ENCODE data around the gene LMBR1.

DNA sequence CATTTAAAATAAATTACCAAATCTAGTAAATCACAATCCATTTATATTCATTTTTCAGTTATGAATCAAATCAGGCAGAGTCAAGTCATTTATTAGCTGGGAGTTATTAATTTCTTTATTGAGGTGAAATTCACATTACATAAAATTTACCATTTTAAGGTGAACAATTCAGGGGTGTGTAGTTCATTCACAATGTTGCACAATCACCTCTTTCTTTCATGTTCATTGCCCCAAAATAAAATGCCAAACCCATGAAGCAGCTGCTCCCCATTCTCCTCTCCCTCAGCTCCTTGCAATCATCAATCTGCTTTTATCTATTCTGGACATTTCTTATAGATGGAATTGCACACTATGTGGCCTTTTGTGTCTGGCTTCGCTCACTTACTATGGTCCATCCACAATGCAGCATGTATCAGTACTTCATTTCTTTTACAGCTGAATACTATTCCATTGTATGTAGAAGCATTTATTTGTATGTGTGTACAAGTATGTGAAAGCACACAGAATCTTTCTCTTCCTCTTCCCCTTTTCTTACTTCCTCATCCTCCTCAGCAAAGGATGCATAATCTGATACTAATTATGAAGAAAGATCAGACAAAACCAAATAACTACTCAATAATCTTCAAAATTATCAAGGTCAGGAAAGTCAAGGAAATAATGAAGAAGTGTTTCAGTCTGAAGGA lies 60.6 kb downstream of the LMBR1 start:
- no peak for TF ChIP-seq EZH2phosphoT487 (IDR thresholded peaks at IDR 0.05; ENCODE audit: borderline replicate concordance, low read length)
- TF ChIP-seq, protein P1, sequence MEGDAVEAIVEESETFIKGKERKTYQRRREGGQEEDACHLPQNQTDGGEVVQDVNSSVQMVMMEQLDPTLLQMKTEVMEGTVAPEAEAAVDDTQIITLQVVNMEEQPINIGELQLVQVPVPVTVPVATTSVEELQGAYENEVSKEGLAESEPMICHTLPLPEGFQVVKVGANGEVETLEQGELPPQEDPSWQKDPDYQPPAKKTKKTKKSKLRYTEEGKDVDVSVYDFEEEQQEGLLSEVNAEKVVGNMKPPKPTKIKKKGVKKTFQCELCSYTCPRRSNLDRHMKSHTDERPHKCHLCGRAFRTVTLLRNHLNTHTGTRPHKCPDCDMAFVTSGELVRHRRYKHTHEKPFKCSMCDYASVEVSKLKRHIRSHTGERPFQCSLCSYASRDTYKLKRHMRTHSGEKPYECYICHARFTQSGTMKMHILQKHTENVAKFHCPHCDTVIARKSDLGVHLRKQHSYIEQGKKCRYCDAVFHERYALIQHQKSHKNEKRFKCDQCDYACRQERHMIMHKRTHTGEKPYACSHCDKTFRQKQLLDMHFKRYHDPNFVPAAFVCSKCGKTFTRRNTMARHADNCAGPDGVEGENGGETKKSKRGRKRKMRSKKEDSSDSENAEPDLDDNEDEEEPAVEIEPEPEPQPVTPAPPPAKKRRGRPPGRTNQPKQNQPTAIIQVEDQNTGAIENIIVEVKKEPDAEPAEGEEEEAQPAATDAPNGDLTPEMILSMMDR (IDR thresholded peaks at IDR 0.05; ENCODE audit: low read depth, low read length, poor library complexity, severe bottlenecking) = no peak

Measured in DOHH2 (cell line).